LNCaP clone FGC (cell line): ENCODE measurements around the gene PTPRE.

Experiments used
- DNase-seq: peaks from one replicate; pipeline ENCODE4 v3.0.0-alpha.2; 2011; ENCODE audit warnings: low read depth
- H3K4me3 ChIP-seq: 2 replicates; pipeline ENCODE4 v1.5.1; 2011; ENCODE audit warnings: mild to moderate bottlenecking, low read depth, low read length, control low read depth
- TF ChIP-seq, protein P1 (sequence below): IDR thresholded peaks from 2 replicates; pipeline ENCODE4 v1.5.1; 2012; ENCODE audit warnings: mild to moderate bottlenecking; ENCODE audit not compliant: control insufficient read depth, insufficient read depth; ENCODE audit errors: extremely low read depth

PTPRE gene

DNA sequence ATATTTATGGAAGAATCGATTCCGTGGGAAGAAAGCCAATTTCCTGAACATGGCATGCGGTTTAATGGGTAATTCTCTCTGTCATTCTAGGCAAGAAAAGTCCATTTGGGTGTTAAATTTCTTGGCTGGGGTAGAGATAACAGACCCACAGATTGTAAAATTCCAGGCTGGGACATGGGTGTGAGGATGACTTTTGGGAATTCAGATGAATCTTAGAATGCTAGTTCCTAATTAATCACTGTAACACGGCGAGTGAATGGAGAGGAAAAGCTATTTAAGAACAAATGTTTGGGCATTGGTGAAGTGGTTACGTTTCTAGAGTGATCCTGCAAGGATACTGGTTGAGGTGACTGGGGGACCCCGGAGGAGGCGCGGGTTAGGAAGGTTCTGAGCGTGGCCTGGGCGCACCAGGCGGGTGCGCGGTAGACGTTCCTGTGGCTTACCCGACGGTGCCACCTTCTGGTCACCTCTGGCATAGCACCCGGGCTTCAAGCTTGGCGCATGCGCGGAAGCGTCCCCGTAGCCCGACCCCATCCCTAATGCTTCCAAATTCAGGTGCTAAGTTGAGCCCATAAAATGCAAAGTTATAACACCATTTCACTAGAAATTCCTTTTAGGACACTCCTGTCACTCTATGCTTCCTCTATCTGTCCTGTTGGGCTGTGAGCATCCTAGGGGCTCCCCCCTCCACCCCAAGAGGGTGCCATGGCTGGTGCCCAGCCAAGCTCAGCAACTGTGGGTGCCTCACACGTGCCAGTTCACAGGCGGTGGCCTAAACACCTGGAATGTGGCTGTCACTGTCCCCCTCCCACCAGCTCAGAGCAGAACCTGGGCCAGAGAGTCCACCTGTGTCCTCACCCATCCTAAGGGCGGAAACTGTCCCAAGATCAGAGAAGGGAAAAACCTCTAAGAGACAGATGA lies 104.4 kb downstream of the PTPRE start:
- TF ChIP-seq, protein P1, sequence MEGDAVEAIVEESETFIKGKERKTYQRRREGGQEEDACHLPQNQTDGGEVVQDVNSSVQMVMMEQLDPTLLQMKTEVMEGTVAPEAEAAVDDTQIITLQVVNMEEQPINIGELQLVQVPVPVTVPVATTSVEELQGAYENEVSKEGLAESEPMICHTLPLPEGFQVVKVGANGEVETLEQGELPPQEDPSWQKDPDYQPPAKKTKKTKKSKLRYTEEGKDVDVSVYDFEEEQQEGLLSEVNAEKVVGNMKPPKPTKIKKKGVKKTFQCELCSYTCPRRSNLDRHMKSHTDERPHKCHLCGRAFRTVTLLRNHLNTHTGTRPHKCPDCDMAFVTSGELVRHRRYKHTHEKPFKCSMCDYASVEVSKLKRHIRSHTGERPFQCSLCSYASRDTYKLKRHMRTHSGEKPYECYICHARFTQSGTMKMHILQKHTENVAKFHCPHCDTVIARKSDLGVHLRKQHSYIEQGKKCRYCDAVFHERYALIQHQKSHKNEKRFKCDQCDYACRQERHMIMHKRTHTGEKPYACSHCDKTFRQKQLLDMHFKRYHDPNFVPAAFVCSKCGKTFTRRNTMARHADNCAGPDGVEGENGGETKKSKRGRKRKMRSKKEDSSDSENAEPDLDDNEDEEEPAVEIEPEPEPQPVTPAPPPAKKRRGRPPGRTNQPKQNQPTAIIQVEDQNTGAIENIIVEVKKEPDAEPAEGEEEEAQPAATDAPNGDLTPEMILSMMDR, result peak; percentile 98
- H3K4me3 ChIP-seq, result no peak overlapping the region
- DNase-seq, result no peak

DNA sequence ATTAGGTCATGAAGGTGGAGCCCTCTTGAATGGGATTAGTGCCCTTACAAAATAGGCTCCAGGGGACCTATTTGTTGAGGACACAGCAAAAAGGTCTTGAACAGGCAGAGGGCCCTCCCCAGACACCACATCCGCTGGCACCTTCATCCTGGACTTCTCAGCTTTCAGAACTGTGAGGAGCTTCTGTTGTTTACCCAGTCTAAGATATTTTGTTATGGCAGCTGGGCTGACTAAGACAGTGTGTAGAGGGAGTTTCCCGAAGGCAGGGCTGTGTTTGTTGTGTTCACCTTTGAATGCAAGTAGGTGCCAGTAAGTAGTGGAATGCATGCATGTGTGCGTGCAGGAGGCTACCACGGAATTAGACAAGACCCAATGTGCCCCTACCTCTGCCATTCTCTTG lies 106.7 kb downstream of the PTPRE start:
- TF ChIP-seq, protein P1, result no peak
- no peak overlapping the region for H3K4me3 ChIP-seq
- DNase-seq, result no peak

DNA sequence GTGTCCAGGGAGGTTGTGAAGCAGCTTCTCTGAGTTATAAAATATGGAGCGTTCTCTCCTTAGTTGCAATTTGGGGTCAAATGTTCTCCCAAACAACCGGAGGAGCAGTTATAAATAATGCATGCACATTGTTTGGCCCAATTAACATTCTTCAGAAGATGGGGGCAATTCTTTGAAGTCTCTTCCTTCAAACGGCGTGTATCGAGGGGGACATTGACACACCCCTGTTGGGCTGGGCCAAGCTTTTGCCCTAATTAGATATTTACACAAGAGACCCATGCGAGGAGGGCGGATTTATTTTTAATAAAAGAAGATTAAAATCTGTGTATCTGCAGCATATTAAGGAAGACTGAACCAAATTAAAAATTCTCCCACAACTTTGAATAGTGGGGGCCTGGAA lies 107.3 kb downstream of the PTPRE start:
- no peak for DNase-seq
- TF ChIP-seq, protein P1, result no peak

DNA sequence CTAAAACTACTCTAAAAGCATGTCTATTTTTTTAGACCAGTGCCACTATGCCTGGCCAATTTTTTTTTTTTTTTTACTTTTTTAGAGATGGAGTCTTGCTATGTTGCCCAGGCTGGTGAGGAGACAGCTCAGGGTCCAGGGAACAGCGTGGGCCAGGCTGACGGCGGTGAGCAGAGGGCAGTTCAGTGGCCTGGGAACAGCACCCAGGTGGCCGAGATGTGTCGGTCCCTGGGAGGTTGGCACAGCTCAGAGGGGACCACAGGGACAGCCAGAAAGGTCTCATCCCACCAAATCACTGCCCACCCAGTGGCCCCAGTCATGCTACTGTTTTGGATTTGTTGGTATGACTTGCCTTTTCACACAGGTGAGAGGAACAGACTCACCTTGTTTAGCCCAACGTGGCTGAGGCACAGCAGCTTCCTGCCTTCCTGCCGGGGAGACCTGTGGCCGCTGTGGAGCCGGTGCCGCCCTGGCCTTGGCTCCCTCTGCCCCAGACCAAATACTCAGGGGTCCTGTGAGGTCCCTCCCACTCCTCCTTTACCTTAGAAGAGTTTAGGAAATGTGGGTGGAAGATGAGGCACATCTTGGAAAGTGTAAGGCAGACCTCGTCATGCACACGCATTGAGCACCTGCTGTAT lies 109.6 kb downstream of the PTPRE start:
- DNase-seq, result no peak
- TF ChIP-seq, protein P1, result no peak
- H3K4me3 ChIP-seq, result no peak overlapping the region

More for the DNA sequence above, 107.3 kb downstream of the PTPRE start:
- no peak overlapping the region for H3K4me3 ChIP-seq

DNA sequence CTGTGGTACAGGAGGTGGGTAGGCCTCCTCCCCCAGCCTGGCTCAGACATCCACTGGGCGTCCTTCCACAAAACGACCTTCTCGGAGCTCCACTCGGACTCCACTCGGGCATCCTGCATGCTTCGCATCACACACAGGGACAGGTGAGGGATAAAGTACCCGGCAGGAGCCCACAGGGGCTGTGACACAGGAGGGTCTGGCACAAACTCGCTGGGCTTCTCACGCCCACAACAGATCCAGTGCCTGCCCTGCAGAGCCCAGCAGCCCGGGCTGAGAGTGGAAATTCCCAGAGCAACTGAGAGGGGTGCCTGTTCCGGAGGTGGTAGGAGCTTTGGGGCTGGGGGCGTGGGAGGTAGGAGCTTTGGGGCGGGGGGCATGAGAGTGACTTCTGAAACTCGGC lies 110.9 kb downstream of the PTPRE start:
- no peak for DNase-seq
- H3K4me3 ChIP-seq, result no peak overlapping the region
- TF ChIP-seq, protein P1, result no peak

DNA sequence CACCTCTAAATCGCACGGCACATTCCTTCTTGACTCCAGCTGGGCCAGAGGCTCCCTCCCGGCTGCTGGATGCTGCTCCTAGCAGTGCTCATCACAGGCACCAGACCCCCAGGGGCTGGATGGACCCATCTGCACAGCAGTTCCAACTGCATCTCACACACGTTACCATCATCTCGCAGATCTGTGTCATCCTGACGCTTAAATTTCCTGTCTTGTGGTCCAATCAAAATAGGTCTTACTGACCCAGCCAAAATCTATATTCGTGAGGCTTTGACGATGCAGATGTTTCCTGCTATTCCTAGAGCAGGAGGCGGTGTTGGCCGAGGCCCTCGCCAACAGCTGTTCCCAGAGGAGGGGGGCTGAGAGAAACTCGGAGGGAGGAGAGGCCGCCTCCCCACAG lies 111.3 kb downstream of the PTPRE start:
- DNase-seq, result no peak
- H3K4me3 ChIP-seq, result no peak overlapping the region
- TF ChIP-seq, protein P1, result no peak
